H1 (cell line): ENCODE data around the gene LHFPL6. TPM values are rescaled to one million over a fixed set of nuclear protein-coding genes. Genes with fewer than 3 reads are reported as not detected.

Experiments used
- CTCF ChIA-PET: fragments of 300-600 bp; sonication (Branson Sonifier 250); formaldehyde crosslinking; loops from one replicate; lab custom pipeline; 2021; ENCODE audit not compliant: partially characterized antibody; lab: Charles Lee
- POLR2A ChIA-PET: fragments of 300-600 bp; sonication (Branson Sonifier 250); formaldehyde crosslinking; loops from one replicate; lab custom pipeline; 2021; ENCODE audit warnings: inconsistent platforms; ENCODE audit not compliant: partially characterized antibody; lab: Charles Lee
- DNase-seq, 2 experiments: peaks; one replicate each; pipeline versions ENCODE4 v3.0.0 to v3.0.0-alpha.2; 2010 to 2022; ENCODE audit warnings: low spot score in 2 of 2, low read depth in 1 of 2, mixed read lengths in 1 of 2
- FAIRE-seq: peaks from 2 replicates; lab custom pipeline; 2011; peaks lifted over from hg19 to GRCh38; lab: Jason Lieb, UNC
- H2AFZ ChIP-seq: 2 replicates; pipeline ENCODE4 v1.8.1; 2012; ENCODE audit warnings: low read length, inconsistent platforms
- H2AK5ac ChIP-seq: 2 replicates; pipeline ENCODE4 v1.6.1; 2013; ENCODE audit warnings: low read depth, low read length
- H2BK120ac ChIP-seq: replicated peaks from 2 replicates; pipeline ENCODE3; 2013; ENCODE audit warnings: low read depth, low read length, inconsistent platforms
- H2BK12ac ChIP-seq: 2 replicates; pipeline ENCODE4 v1.6.1; 2013; ENCODE audit warnings: low read depth, low read length
- H2BK15ac ChIP-seq: 2 replicates; pipeline ENCODE4 v1.6.1; 2013; ENCODE audit warnings: low read length
- H2BK20ac ChIP-seq: 2 replicates; pipeline ENCODE4 v1.6.1; 2013; ENCODE audit warnings: low read length
- H2BK5ac ChIP-seq: 2 replicates; pipeline ENCODE4 v1.6.1; 2013; ENCODE audit warnings: low read depth, low read length
- H3K14ac ChIP-seq: 2 replicates; pipeline ENCODE4 v1.6.1; 2013; ENCODE audit warnings: inconsistent platforms; ENCODE audit not compliant: insufficient read length
- H3K18ac ChIP-seq: 2 replicates; pipeline ENCODE4 v1.6.1; 2013; ENCODE audit warnings: low read length; ENCODE audit errors: extremely low read depth
- H3K23ac ChIP-seq: 2 replicates; pipeline ENCODE4 v1.6.1; 2013; ENCODE audit warnings: inconsistent platforms; ENCODE audit not compliant: insufficient read length
- H3K23me2 ChIP-seq: 2 replicates; pipeline ENCODE4 v1.6.1; 2013; ENCODE audit warnings: low read depth, low read length
- H3K27ac ChIP-seq: 2 replicates; pipeline ENCODE4 v1.6.1; 2011; ENCODE audit warnings: low read depth, low read length, inconsistent platforms
- H3K27me3 ChIP-seq, 4 experiments: replicated peaks in 1 of 4; 1 replicate in 1 of 4; 2 replicates in 3 of 4; pipeline versions ENCODE4 v1.6.1 to v1.8.1; 2011 to 2013; ENCODE audit warnings: low read length in 3 of 4, mild to moderate bottlenecking in 3 of 4, inconsistent platforms in 2 of 4, mixed read lengths in 2 of 4, moderate library complexity in 1 of 4; ENCODE audit not compliant: control insufficient read depth in 3 of 4, insufficient read depth in 3 of 4; ENCODE audit errors: extremely low read depth in 1 of 4
- H3K36me3 ChIP-seq, 4 experiments: 2 replicates each; pipeline versions ENCODE4 v1.6.1 to v1.8.1; 2011 to 2013; ENCODE audit warnings: mild to moderate bottlenecking in 4 of 4, low read length in 3 of 4, moderate library complexity in 2 of 4, control low read depth in 1 of 4, inconsistent platforms in 1 of 4; ENCODE audit not compliant: insufficient read depth in 4 of 4, control insufficient read depth in 2 of 4
- H3K4ac ChIP-seq: replicated peaks from 2 replicates; pipeline ENCODE3; 2013; ENCODE audit warnings: low read length, low read depth, mixed read lengths, inconsistent platforms; ENCODE audit not compliant: insufficient read length
- H3K4me1 ChIP-seq, 4 experiments: replicated peaks in 1 of 4; 1 replicate in 1 of 4; 2 replicates in 3 of 4; pipeline versions ENCODE4 v1.6.1 to v1.8.1; 2011 to 2013; ENCODE audit warnings: low read length in 3 of 4, inconsistent platforms in 2 of 4, mixed read lengths in 1 of 4; ENCODE audit not compliant: insufficient read depth in 4 of 4, control insufficient read depth in 3 of 4
- H3K4me2 ChIP-seq, 2 experiments: 2 replicates each; pipeline versions ENCODE4 v1.6.1 to v1.8.1; 2011 to 2013; ENCODE audit warnings: low read depth in 2 of 2, low read length in 2 of 2, control low read depth in 1 of 2, inconsistent platforms in 1 of 2, mild to moderate bottlenecking in 1 of 2; ENCODE audit not compliant: insufficient read depth in 1 of 2
- H3K4me3 ChIP-seq, 4 experiments: fragments of 200-600, 300-600 bp in 1 of 4; sonication (generic), shearing (Covaris generic), sonication (Bioruptor Twin) in 1 of 4; 2 replicates each; pipeline versions ENCODE4 v1.5.1 to v1.8.1; 2011 to 2016; ENCODE audit warnings: low read length in 4 of 4, low read depth in 3 of 4, control low read depth in 2 of 4, inconsistent platforms in 2 of 4, mild to moderate bottlenecking in 2 of 4, mixed read lengths in 1 of 4, moderate library complexity in 1 of 4; ENCODE audit not compliant: insufficient read depth in 2 of 4; ENCODE audit errors: extremely low read depth in 1 of 4
- H3K56ac ChIP-seq: replicated peaks from 2 replicates; pipeline ENCODE3; 2013; ENCODE audit warnings: low read depth, mild to moderate bottlenecking, mixed read lengths, low read length, inconsistent platforms; ENCODE audit not compliant: insufficient read length
- H3K79me1 ChIP-seq: 2 replicates; pipeline ENCODE4 v1.6.1; 2013; ENCODE audit warnings: low read depth, low read length, control low read depth
- H3K79me2 ChIP-seq, 2 experiments: 2 replicates each; pipeline versions ENCODE4 v1.6.1 to v1.8.1; 2012 to 2013; ENCODE audit warnings: low read length in 2 of 2, mild to moderate bottlenecking in 2 of 2, inconsistent platforms in 1 of 2; ENCODE audit not compliant: insufficient read depth in 2 of 2, control insufficient read depth in 1 of 2
- H3K9ac ChIP-seq, 4 experiments: replicated peaks in 1 of 4; 1 replicate in 1 of 4; 2 replicates in 3 of 4; pipeline versions ENCODE4 v1.6.1 to v1.8.1; 2011 to 2013; ENCODE audit warnings: low read depth in 3 of 4, low read length in 3 of 4, control low read depth in 2 of 4, mild to moderate bottlenecking in 2 of 4, moderate library complexity in 2 of 4, inconsistent platforms in 1 of 4; ENCODE audit errors: extremely low read depth in 1 of 4
- H3K9me3 ChIP-seq, 2 experiments: 2 replicates each; pipeline versions ENCODE4 v1.6.1 to v1.8.1; 2012 to 2013; ENCODE audit warnings: mild to moderate bottlenecking in 2 of 2, moderate library complexity in 2 of 2, control low read depth in 1 of 2, inconsistent platforms in 1 of 2, low read depth in 1 of 2, low read length in 1 of 2, mixed read lengths in 1 of 2; ENCODE audit not compliant: insufficient read depth in 2 of 2
- H4K20me1 ChIP-seq, 2 experiments: replicated peaks in 1 of 2; 2 replicates each; pipeline versions ENCODE3 to v1.8.1; 2011 to 2013; ENCODE audit warnings: inconsistent platforms in 2 of 2, low read length in 2 of 2, mild to moderate bottlenecking in 1 of 2; ENCODE audit not compliant: insufficient read depth in 2 of 2, control insufficient read depth in 1 of 2
- H4K5ac ChIP-seq: 2 replicates; pipeline ENCODE4 v1.6.1; 2013; ENCODE audit warnings: low read length, low read depth, mixed read lengths, inconsistent platforms; ENCODE audit not compliant: insufficient read length
- H4K8ac ChIP-seq: 2 replicates; pipeline ENCODE4 v1.8.0; 2013; ENCODE audit warnings: mild to moderate bottlenecking, moderate library complexity, low read length, inconsistent platforms; ENCODE audit not compliant: insufficient read depth; ENCODE audit errors: extremely low read depth
- H4K91ac ChIP-seq: replicated peaks from 2 replicates; pipeline ENCODE3; 2013; ENCODE audit warnings: low read length, mixed read lengths, inconsistent platforms; ENCODE audit not compliant: insufficient read length
- ATF3 ChIP-seq: IDR thresholded peaks from 2 replicates; pipeline ENCODE4 v1.6.1; 2011; ENCODE audit warnings: low read depth, mild to moderate bottlenecking, low read length; ENCODE audit not compliant: insufficient read depth
- CBX8 ChIP-seq: fragments of 300-800, 300-1000 bp; sonication (generic); IDR thresholded peaks from 2 replicates; pipeline ENCODE4 v1.7.1; 2016; ENCODE audit warnings: low read depth, low read length, borderline replicate concordance
- EP300 ChIP-seq, 2 experiments: IDR thresholded peaks; 1 replicate in 1 of 2; 2 replicates in 1 of 2; pipeline ENCODE4 v1.6.1; 2011 to 2012; ENCODE audit warnings: low read depth in 2 of 2, low read length in 2 of 2, mild to moderate bottlenecking in 2 of 2, borderline replicate concordance in 1 of 2, inconsistent platforms in 1 of 2, moderate library complexity in 1 of 2
- JUND ChIP-seq: IDR thresholded peaks from 2 replicates; pipeline ENCODE4 v1.6.1; 2011; ENCODE audit warnings: mild to moderate bottlenecking, improper control_type of control experiment, low read length
- MAX ChIP-seq: IDR thresholded peaks from 2 replicates; pipeline ENCODE4 v1.6.1; 2012; ENCODE audit warnings: inconsistent platforms
- POU5F1 ChIP-seq: IDR thresholded peaks from 2 replicates; pipeline ENCODE4 v1.6.1; 2011; ENCODE audit warnings: low read depth, mild to moderate bottlenecking, low read length, moderate library complexity
- RBBP5 ChIP-seq: IDR thresholded peaks from 2 replicates; pipeline ENCODE4 v1.7.1; 2012; ENCODE audit warnings: low read depth, mild to moderate bottlenecking, inconsistent platforms, low read length, moderate library complexity, borderline replicate concordance
- RNF2 ChIP-seq: fragments of 200-900, 300-1000 bp; sonication (generic); IDR thresholded peaks from 2 replicates; pipeline ENCODE4 v1.7.1; 2016; ENCODE audit warnings: borderline replicate concordance, low read depth, mild to moderate bottlenecking, antibody characterized with exemption, low read length; ENCODE audit not compliant: poor library complexity, severe bottlenecking; ENCODE audit errors: missing control alignments
- SP4 ChIP-seq: IDR thresholded peaks from 2 replicates; pipeline ENCODE4 v1.6.1; 2012; ENCODE audit warnings: low read length, inconsistent platforms
- SUZ12 ChIP-seq: fragments of 200-600 bp; sonication (generic); IDR thresholded peaks from 2 replicates; pipeline ENCODE4 v1.6.1; 2012; ENCODE audit warnings: mild to moderate bottlenecking, inconsistent platforms, low read length, moderate library complexity, mixed read lengths
- WGBS, 2 experiments: shearing (Covaris generic) in 1 of 2; methylation state at CpG; one replicate each; pipeline versions ENCODE4 v1.1.6 to v1.1.7; 2013 to 2015; ENCODE audit warnings: low lambda C conversion rate in 2 of 2, mixed read lengths in 2 of 2, inconsistent platforms in 1 of 2, low coverage in 1 of 2, missing lambda C conversion rate in 1 of 2; ENCODE audit not compliant: insufficient replicate concordance in 2 of 2, insufficient coverage in 1 of 2, insufficient read length in 1 of 2; ENCODE audit errors: extremely low coverage in 1 of 2, missing lambda C conversion rate in 1 of 2; 5-methylcytosine and 5-hydroxymethylcytosine counted together
- polyA plus RNA-seq, 7 experiments: library from polyadenylated mRNA; depleted of rRNA in 3 of 7; stranded (reverse) in 5 of 7; unstranded in 2 of 7; fragments of >200 nt in 5 of 7; fragments of 200-250 nt in 2 of 7; gene quantifications; 1 replicate in 5 of 7; 2 replicates in 1 of 7; 4 replicates in 1 of 7; pipeline versions ENCODE4 v1.2.1 to v1.2.3, GENCODE V29; 2011 to 2013; ENCODE audit warnings: missing spikeins in 2 of 7, mixed read lengths in 2 of 7
- total RNA-seq: library from RNA; stranded (reverse); fragmentation: NEBNext Ultra II Directional; extraction: Animal tissue kit (Norgen Biotek cat#: 25700); gene quantifications from 2 replicates; pipeline ENCODE4 v1.2.1, GENCODE V29; 2021

LHFPL6 gene
- total and polyA plus RNA-seq, 2 of the 8 experiments (the other 6 are each of a cell fraction or from before 2014, with no cell fraction given) = 7.6 to 17.0 TPM

GRCh38 chr13:39605677-39606320 is 2.8 kb upstream of the LHFPL6 start:
- CTCF ChIA-PET = interaction anchor here (0.6 to 3.7 kb wide), 7 partner anchors 10 to 304 kb away, joined by 3 to 23 read pairs (median 5); no protein-coding TSS in a partner anchor
- Histone ChIP-seq H3K4ac (no peak overlapping the region), H3K27ac (no peak overlapping the region), H2BK15ac (no peak overlapping the region), H4K20me1 (no peaks in the 10 kb centered on the region), H2AFZ (no peak overlapping the region), H2BK12ac (no peak overlapping the region), H3K4me3 (no peak overlapping the region), H3K79me2 (no peaks in the 10 kb centered on the region), H3K79me1 (no peaks in the 10 kb centered on the region), H3K23ac (no peak overlapping the region), H3K4me2 (no peak overlapping the region), H2BK120ac (no peak overlapping the region), H3K18ac (no peak overlapping the region), H3K9me3 (no peaks in the 10 kb centered on the region), H4K8ac (no peak overlapping the region), H3K14ac (no peak overlapping the region), H3K23me2 (peaks cover 7% of the 10 kb centered on the region), H2BK20ac (no peak overlapping the region), H3K36me3 (no peaks in the 10 kb centered on the region), H3K4me1 (peaks cover 0 to 6% (median 2%) of the 10 kb centered on the region in 4 experiments; a peak in 2 of 7 replicates), H3K27me3 (peaks cover 0 to 8% (median 4%) of the 10 kb centered on the region in 4 experiments; a peak in 2 of 7 replicates), H3K56ac (no peak overlapping the region), H4K91ac (no peak overlapping the region), H2AK5ac (no peak overlapping the region), H3K9ac (no peak overlapping the region), H4K5ac (no peak overlapping the region), H2BK5ac (no peak overlapping the region)
- DNase-seq (no peak), FAIRE-seq (no peak)
- POLR2A ChIA-PET = no interaction called here
- 94% methylated on average over 3 of the region's 3 CpGs; no CpG with 5 or more reads in 1 of the 2 experiments for WGBS, 2 experiments
- TF ChIP-seq EP300 (IDR thresholded peaks at IDR 0.05; ENCODE audit: borderline replicate concordance in 1 of 2, low read depth in 2 of 2, low read length in 2 of 2) (no peak), CBX8 (no peak), RBBP5 (no peak), ATF3 (no peak), SUZ12 (no peak), MAX (no peak), RNF2 (no peak), SP4 (no peak), JUND (no peak), POU5F1 (no peak)
